HFFc6 (cell line): ENCODE measurements around the gene COPS9. TPM values are rescaled to one million over a fixed set of nuclear protein-coding genes. Genes with fewer than 3 reads are reported as not detected.

Source experiments
- DNase-seq: peaks from one replicate; pipeline ENCODE4 v3.0.0-alpha.2; 2018
- H3K27ac Mint-ChIP-seq: 2 replicates; pipeline ENCODE4 v1.8.0; 2020; ENCODE audit warnings: mild to moderate bottlenecking, mixed read lengths
- H3K27me3 Mint-ChIP-seq: 2 replicates; pipeline ENCODE4 v1.8.0; 2021; ENCODE audit warnings: mild to moderate bottlenecking, moderate library complexity, mixed read lengths; ENCODE audit not compliant: insufficient read depth
- H3K36me3 Mint-ChIP-seq: 2 replicates; pipeline ENCODE4 v1.8.0; 2021; ENCODE audit warnings: low read depth, mixed read lengths
- H3K4me1 Mint-ChIP-seq: 2 replicates; pipeline ENCODE4 v1.8.0; 2020; ENCODE audit warnings: low read depth, mixed read lengths
- H3K4me3 Mint-ChIP-seq: 2 replicates; pipeline ENCODE4 v1.8.0; 2020; ENCODE audit warnings: mild to moderate bottlenecking, moderate library complexity, mixed read lengths
- H3K9me3 Mint-ChIP-seq: 2 replicates; pipeline ENCODE4 v1.8.0; 2020; ENCODE audit warnings: mild to moderate bottlenecking, mixed read lengths
- total RNA-seq, 6 experiments: library from RNA; stranded (reverse); fragmentation: NEBNext Ultra II Directional; extraction: Animal tissue kit (Norgen Biotek cat#: 25700); gene quantifications; 2 replicates in 1 of 6; 3 replicates in 5 of 6; pipeline ENCODE4 v1.2.3, GENCODE V29; 2021
- TF ChIP-seq, protein P1 (sequence below): fragments of 200-600 bp; sonication (generic); IDR thresholded peaks from 2 replicates; pipeline ENCODE4 v1.5.0; 2021; ENCODE audit warnings: antibody characterized with exemption, mild to moderate bottlenecking

COPS9 gene
- total RNA-seq, 6 experiments from 2014 or later: 147 to 239 (median 211) TPM

DNA sequence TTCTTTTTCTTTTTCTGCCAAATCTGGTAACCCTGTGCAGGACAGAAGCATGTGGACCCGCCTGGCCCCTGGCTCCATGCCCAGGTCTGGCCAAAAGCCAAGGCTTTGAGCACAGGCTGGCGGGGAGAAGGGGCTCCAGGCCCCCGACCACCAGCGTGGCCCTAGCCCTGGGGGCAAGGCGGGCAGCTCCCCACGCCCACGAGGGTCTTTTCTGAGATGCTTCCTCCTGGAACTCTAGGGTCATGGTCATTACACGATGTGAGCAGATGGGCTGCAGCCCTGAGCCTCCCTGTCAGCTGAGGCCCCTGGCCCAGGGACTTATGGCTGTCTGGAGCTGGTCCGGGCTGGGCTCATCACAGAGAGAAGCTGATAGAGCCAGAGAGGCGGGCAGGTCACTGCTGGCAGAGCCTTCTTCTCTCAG is 10.0 kb upstream of the COPS9 start:
- H3K27ac Mint-ChIP-seq: no peak overlapping the region
- no peak for DNase-seq
- no peaks in the 10 kb centered on the region for H3K36me3 Mint-ChIP-seq
- no peaks in the 10 kb centered on the region for H3K4me1 Mint-ChIP-seq
- TF ChIP-seq, protein P1, sequence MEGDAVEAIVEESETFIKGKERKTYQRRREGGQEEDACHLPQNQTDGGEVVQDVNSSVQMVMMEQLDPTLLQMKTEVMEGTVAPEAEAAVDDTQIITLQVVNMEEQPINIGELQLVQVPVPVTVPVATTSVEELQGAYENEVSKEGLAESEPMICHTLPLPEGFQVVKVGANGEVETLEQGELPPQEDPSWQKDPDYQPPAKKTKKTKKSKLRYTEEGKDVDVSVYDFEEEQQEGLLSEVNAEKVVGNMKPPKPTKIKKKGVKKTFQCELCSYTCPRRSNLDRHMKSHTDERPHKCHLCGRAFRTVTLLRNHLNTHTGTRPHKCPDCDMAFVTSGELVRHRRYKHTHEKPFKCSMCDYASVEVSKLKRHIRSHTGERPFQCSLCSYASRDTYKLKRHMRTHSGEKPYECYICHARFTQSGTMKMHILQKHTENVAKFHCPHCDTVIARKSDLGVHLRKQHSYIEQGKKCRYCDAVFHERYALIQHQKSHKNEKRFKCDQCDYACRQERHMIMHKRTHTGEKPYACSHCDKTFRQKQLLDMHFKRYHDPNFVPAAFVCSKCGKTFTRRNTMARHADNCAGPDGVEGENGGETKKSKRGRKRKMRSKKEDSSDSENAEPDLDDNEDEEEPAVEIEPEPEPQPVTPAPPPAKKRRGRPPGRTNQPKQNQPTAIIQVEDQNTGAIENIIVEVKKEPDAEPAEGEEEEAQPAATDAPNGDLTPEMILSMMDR: no peak
- H3K4me3 Mint-ChIP-seq: no peak overlapping the region
- peaks cover 13% of the 10 kb centered on the region for H3K27me3 Mint-ChIP-seq
- H3K9me3 Mint-ChIP-seq: peaks cover 3% of the 10 kb centered on the region; the same call in 1 of the 2 replicates

DNA sequence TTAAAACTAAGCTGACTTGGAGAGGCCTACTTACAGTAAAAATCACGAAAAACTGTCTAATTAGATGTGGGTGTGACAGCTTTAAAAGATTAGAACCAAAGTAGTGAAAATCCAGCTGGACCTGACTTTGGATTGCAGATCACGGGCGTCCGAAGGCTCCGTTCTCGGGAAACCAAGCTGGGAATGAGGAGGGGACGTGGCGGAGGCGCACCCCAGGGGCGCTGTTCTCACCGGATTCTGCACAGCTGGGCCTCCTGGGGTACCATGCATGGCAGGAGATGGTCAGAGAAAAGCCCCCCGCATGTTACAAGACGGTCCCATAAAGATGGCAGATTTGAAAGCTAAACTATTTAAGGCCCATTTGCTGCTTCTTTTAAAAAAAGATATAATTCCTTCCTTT is 9.4 kb upstream of the COPS9 start:
- Mint-ChIP-seq H3K27ac (no peak overlapping the region), H3K9me3 (peaks cover 3% of the 10 kb centered on the region; the same call in 1 of the 2 replicates), H3K4me1 (no peaks in the 10 kb centered on the region), H3K4me3 (no peak overlapping the region), H3K27me3 (peaks cover 19% of the 10 kb centered on the region), H3K36me3 (no peaks in the 10 kb centered on the region)
- TF ChIP-seq, protein P1: no peak
- DNase-seq: no peak

DNA sequence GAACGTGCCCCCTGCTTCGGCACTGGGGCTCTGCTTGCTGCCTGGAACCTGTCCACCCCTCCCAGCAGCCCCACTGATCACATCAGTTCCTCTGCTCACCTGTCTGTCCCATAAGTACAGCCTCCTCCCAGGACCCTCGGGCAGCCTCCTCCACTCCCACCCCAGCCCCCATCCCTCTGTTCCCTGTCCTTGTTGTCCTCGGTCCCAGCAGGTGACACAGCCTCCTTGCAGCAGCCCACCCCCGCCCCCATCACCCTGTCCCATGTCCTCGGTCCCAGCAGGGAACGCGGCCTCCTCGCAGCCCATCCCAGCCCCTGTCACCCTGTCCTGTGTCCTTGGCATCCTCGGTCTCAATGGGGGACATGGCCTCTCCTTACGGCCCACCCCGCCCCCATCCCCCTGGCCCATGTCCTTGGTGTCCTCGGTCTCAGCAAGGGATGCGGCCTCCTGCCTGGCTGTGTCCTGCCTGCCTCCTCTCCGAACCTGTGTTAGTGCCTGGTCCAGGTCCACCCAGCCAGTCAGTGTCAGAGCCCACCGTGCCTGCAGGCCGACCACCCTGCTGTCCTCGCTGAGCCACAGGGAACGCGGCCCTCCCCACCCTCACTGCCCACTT is 8.7 kb upstream of the COPS9 start:
- no peak for DNase-seq
- Mint-ChIP-seq H3K27ac (no peak overlapping the region), H3K36me3 (no peaks in the 10 kb centered on the region), H3K4me3 (no peak overlapping the region), H3K9me3 (peaks cover 3% of the 10 kb centered on the region; the same call in 1 of the 2 replicates), H3K4me1 (no peaks in the 10 kb centered on the region), H3K27me3 (peaks cover 24% of the 10 kb centered on the region)
- TF ChIP-seq, protein P1: no peak

DNA sequence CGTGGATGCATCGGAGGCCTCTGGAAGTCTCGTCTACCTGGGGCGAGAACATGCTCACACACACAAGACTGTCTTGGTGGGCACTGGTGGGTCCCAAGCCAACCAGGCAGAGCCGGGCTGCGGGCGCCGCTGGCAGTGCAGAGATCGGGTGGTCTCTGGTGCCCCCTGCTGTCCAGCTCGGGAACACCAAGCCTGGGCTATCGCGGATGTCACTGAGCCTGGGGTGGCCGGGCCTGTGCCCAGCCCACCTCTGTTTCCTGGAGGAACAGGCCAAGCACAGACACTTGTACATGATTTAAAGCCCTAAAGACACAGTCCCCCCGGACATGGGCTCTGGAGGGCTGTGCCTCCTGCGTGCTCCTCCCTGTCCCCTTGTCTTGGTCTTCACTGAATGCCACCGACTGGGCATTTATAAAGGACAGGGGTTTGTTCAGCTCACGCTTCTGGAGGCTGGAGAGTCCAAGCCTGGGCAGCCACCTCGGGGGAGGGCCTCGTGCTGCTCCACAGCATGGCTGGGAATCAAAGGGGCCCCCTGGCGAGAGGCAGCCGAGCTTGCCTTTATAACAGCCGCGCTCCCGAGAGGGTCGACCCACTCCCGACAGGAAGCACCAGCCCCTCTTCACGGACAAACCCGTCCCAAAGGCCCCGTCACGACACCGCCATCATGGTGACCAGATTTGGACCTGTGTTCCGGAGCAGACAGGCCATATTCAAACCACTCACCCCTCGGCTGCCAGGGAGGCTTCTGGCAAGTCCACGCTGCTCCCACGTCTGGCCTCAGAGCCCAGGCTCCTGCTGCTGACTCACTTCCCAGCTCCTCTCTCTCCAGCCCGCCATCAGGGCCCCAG is 7.9 kb upstream of the COPS9 start:
- Mint-ChIP-seq H3K4me3 (no peak overlapping the region), H3K36me3 (no peaks in the 10 kb centered on the region), H3K27ac (no peak overlapping the region), H3K4me1 (no peaks in the 10 kb centered on the region), H3K9me3 (peaks cover 3% of the 10 kb centered on the region; the same call in 1 of the 2 replicates), H3K27me3 (peaks cover 25% of the 10 kb centered on the region)
- peak; percentile 23 for DNase-seq
- TF ChIP-seq, protein P1: peak; percentile 96

DNA sequence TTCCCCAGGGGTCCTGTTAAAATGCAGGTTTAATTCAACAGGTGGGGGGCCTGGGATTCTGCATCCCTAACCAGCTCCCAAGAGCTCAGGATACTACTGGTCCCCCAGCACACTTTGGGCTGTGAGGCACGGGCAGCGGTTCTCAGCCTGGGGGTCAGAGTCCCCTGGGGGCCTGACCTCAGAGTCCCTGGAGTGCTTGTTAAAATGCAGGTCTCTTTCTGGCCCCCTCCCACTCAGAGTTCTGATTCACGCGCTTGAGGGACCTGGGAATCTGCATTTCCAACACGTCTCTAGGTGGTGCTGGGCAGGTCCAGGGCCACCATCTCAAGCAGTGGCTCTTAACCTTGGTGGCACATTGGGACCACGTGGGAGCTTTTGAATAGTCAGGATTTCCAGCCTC is 7.2 kb upstream of the COPS9 start:
- Mint-ChIP-seq H3K4me3 (no peak overlapping the region), H3K27ac (no peak overlapping the region), H3K36me3 (no peaks in the 10 kb centered on the region), H3K27me3 (peaks cover 21% of the 10 kb centered on the region), H3K4me1 (no peaks in the 10 kb centered on the region), H3K9me3 (peaks cover 3% of the 10 kb centered on the region; the same call in 1 of the 2 replicates)
- TF ChIP-seq, protein P1: no peak
- no peak for DNase-seq
